GM19463 (cell line): ENCODE measurements around the gene SHLD1.
"Not testable (repeated sequence)": the region's sequence is repeated elsewhere in the genome, so short reads cannot be mapped to it uniquely, and the experiment has no call there.

ENCODE experiments used
- ATAC-seq: cut with Tn5 transposase; IDR thresholded peaks from one replicate; pipeline ENCODE4 v1.9.1; 2021; ENCODE audit warnings: mild to moderate bottlenecking, moderate library complexity; ENCODE audit not compliant: unreplicated experiment

Gene SHLD1

DNA sequence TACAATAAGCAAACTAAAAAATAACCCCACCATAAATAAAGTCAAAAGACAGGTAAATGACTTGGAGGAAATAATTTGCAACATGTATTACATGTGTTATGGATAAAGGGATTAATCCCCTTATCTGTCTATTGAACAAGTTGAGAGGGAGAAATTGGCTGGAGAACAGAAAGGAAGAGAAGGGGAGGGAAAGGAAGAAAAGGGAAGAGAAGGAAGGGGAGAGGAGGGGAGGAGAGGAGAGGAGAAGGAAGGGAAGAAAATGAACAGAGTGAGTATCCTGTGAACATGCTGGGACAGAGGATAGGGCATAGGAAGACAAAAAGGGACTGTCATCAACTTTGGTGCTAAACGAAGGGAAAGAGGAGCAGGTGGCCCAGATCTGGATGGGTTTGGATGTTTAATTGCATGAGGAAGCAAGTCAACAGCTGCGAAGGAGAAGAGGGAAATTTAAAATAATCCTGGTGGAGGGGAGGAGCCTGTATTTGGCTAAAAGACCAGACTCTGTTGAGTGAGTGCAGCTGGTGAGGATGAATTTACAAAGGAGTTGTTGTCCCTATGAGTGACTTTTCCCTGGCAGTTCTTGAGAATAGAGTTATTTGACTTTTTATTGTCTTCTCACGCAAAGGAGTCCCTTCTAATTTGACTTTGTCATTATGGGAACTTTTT, 14.2 kb upstream of the SHLD1 start:
- no peak for ATAC-seq

DNA sequence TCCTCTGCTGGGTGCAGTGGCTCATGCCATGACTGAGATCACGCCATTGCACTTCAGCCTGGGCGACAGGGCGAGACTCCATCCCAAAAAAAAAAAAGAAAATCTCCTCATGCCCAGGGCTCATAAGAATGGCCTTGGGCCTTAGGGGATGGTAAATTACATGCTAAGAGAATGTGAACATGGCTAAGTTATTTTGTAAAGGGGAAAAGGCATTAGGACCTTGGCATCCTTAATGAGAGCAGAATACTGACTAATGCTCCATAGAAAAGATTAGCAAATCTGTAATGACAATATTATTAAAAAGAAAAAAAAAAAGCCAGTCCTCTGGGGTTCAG, 12.6 kb upstream of the SHLD1 start:
- ATAC-seq, result no peak

GRCh38 chr20:5737966-5738365, 12.2 kb upstream of the SHLD1 start:
- no peak for ATAC-seq

GRCh38 chr20:5740643-5741042, 9.6 kb upstream of the SHLD1 start:
- ATAC-seq, result not testable (repeated sequence)

GRCh38 chr20:5741089-5741488, 9.1 kb upstream of the SHLD1 start:
- no peak for ATAC-seq

- no peak for ATAC-seq
Measured at GRCh38 chr20:5742041-5742440, 8.2 kb upstream of the SHLD1 start.

GRCh38 chr20:5745416-5746030, 4.7 kb upstream of the SHLD1 start:
- no peak for ATAC-seq

GRCh38 chr20:5746064-5746463, 4.1 kb upstream of the SHLD1 start:
- no peak for ATAC-seq

DNA sequence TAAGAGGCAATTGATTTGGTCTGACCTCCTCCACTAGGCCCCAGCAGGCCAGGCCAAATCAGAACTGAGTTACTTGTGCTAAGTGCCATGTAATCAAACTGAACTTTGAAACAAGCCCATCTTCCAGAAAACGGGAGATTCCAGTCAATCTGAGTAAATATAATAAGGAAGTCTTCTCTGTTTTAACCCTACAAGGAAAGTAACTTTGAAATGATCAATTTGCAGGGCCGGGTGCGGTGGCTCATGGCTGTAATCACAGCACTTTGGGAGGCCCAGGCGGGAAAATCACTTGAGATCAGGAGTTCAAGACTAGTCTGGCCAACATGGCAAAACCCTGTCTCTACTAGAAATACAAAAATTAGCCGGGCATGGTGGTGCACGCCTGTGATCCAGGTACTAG, 2.0 kb upstream of the SHLD1 start:
- ATAC-seq, result no peak

DNA sequence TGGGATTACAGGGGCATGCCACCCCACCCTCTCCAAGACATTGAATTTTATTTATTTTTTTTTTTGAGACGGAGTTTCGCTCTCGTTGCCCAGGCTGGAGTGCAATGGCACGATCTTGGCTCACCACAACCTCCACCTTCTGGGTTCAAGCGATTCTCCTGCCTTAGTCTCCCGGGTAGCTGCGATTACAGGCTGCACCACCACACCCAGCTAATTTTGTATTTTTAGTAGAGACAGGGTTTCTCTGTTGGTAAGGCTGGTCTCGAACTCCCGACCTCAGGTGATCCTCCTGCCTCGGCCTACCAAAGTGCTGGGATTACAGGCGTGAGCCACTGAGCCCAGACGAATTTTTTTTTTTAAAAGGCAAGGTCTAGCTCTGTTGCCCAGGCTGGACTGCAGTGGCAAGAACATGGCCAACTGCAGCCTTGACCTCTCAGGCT, 669 bp upstream of the SHLD1 start:
- not testable (repeated sequence) for ATAC-seq

DNA sequence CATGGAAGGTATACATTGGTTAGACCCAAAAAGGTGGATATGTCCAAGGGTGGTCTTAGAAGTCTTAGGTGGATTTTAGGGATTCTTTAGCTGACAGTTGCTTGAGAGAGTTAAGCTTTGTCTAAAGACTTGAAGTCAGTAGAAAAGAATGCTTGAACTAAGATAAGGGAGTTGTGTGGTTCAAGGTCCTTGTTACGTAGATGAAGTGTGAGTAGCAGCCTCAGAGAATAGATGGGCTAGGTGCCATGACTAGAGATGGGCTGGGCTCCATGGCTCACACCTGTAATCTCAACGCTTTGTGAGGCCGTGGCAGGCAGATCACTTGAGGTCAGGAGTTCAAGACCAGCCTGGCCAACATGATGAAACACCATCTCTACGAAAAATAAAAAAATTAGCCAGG, 1.7 kb downstream of the SHLD1 start:
- no peak for ATAC-seq

DNA sequence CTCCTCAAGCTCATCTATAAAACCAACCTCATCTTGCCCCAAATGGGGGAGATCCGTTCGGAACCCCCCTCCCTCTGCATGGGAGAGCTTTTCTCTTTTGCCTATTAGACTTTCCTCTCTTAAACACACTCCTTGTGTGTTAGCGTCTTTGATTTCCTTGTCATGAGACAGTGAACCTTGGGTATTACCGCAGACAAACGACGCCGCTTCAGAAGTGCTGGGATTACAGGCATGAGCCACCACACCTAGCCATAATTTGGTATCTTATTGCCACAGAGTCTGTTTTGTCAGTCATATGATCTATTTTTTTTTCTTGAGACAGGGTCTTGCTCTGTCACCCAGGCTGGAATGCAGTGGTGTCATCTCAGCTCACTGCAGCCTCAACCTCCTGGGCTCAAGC, 3.6 kb downstream of the SHLD1 start:
- no peak for ATAC-seq

- no peak for ATAC-seq
Measured at GRCh38 chr20:5757949-5758348, 7.7 kb downstream of the SHLD1 start.

DNA sequence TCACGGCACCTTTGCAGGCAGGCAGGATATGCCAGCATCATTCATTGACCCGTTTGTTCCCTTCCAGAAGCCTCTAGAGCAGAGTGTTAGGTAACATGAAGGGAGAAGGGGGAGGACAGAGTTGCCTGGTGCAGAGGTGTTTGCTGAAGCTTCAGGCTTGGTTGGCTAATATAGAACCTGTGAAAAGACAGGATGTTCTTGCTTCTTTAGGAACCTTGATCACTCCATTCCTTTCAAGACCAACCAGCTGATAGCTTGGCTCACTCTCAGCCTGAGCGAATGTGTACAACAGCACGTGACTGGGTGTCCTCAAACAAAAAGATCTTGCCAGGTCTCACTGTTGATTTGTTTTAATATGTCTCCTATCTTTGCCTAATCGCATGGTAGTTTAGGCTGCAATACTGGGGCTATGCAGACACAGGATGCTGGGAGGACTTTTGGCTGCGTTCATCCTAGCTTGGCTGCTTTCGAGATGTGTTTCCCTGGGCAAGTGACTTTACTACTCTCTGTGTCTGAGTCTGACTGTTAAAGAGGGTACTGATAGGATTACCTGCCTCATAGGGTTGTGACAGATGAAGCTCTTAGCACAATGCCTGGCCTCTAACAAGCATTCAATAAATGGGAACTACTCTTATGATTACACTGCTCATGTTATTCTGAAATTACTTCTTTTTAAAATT, 16.0 kb downstream of the SHLD1 start:
- ATAC-seq, result no peak

DNA sequence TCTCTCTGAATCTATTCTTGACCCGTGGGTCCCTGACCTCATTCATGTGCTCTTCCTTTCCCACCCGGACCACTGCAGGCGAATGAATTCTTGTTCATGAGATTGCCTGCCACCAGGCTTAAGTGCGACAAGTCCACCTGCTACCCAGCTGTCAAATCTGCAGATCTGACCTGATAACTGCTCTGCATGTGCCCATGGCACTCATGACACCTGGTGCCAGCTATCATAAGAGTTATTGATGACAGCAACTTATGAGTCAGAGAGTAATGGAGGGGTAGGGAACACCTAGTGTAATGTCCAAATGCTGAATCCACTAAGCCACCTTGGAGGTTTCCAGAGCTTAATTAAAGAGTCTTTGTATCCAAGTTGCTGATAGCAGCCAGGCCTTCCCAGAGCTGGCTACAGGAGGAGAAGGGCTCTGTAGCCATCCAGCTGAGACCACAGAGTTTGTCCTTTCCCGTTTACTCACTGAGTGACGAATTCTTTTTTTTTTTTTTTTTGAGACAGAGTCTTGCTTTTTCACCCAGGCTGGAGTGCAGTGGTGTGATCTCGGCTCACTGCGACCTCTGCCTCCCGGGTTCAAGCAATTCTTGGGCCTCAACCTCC, 17.4 kb downstream of the SHLD1 start:
- peak; percentile 44 for ATAC-seq

DNA sequence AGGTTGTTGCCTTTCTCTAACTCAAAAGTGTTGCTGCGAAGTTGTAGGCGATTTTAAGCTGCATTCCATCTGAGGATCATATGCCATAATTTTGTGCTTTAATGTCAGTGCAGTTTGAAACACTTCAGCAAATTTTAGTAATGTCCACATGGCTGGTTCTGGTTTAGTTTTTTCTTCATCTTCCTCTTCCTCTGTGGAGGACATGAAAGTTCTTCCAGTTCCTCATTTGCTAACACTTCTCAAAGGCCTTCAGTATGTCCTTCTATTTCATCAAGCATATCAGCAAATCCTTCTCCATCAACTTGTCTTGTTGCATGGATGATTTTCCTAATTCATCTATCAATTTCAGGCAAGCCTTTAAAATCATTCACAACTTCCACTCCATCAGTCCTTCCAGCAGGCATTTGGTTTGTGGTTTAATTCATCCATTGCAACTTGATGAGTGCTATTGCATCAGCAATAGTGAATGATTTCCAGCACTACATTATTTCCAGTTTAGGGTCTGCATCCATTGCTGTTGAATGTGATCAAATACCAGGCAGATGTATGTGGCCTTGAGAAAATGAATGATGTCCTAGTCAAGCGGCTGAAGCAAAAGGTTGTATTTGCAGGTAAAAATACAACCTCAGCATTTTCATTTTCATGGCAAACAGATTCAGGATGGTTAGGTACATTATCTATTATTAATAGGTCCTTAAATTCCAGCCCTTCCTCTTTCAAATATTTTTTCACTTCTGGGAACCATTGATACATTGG, 20.2 kb downstream of the SHLD1 start:
- no peak for ATAC-seq

- ATAC-seq, result peak; percentile 54
Measured at GRCh38 chr20:5770987-5771318, 20.8 kb downstream of the SHLD1 start.

DNA sequence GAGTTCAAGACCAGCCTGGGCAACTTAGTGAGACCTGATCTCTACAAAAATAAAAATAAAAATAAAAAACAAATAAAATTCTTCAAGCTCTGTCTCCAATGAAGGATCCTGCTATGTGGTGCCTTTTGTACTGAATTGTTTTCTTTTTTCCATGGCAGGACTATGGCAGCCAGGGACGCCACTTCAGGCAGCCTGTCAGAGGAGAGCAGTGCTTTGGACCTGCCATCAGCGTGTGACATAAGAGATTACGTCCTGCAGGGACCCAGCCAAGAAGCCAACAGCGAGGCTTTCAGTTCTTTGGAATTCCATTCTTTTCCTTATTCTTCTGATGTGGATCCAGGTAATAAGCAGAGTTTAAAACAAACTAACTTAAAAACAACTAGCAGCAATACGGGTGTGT, 22.5 kb downstream of the SHLD1 start:
- ATAC-seq, result no peak

DNA sequence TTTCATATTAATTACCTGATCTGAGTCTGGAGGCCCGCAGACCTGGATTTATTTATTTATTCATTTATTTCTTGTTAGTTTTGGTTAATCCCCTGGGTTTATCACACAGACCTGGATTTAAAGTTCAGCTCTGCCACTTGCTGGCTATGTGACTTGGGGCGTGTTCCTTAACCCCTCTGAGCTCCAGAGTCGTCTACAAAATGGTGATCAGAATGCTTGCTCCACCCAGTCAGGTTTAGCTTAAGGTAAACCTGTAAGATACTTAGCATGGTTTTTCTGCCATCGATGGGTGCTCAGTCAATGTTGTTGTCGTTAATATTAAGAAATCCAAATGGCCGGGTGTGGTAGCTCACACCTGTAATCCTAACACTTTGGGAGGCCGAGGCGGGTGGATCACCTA, 23.4 kb downstream of the SHLD1 start:
- no peak for ATAC-seq

- no peak for ATAC-seq
Measured at GRCh38 chr20:5776077-5776476, 25.9 kb downstream of the SHLD1 start.

DNA sequence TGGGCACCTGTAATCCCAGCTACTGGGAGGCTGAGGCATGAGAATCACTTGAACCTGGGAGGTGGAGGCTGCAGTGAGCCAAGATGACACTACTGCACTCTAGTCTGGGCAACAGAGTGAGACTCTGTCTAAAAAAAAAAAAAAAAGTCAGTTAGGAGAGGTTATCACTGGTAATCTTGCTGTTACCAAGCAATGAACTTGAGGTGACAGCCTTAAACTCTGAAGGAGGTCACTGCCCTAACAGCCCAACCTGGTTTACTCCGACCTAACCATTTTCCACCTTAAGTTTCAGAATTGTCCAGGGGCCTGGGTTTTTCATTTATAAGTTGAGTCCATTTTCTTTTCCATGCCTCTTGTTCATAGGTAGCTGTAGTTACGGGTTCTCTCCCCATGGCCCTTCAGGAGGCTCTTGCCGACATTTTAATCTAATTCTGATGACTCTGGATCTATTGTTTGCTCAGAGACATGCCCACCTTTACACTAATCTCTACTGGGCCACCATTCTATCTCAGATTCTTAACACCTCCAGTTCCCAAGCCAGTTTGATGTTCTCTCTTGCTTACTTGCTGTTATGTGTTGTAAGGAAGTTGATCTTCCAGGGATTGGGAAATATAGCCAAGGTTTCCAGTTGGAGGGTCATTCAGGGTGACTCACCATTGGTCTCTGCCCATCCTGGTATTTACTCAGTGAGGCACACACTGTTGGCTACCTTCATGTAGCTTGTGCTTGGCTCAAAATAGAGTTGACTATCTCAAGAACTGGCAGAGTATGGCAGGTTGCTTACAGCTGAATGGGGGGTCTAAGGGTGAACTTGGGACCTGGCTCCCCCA, 29.1 kb downstream of the SHLD1 start:
- no peak for ATAC-seq
